NCI-H226 (cell line): ENCODE data around the gene KCNAB1.

Experiments
- DNase-seq: peaks from one replicate; pipeline ENCODE4 v3.0.0-alpha.2; 2015

The KCNAB1 gene

GRCh38 chr3:156378871-156379270 lies 258.5 kb downstream of the KCNAB1 start:
- DNase-seq: no peak

- no peak for DNase-seq
Measured at GRCh38 chr3:156379327-156379726, 258.9 kb downstream of the KCNAB1 start.

GRCh38 chr3:156381253-156381652 lies 260.9 kb downstream of the KCNAB1 start:
- no peak for DNase-seq

- DNase-seq: no peak
Measured at GRCh38 chr3:156382458-156383346, 262.3 kb downstream of the KCNAB1 start.

- no peak for DNase-seq
Measured at GRCh38 chr3:156383441-156384025, 263.2 kb downstream of the KCNAB1 start.

GRCh38 chr3:156388497-156389448 lies 268.4 kb downstream of the KCNAB1 start:
- DNase-seq: no peak

- no peak for DNase-seq
Measured at GRCh38 chr3:156389449-156389950, 269.1 kb downstream of the KCNAB1 start.

- DNase-seq: no peak
Measured at GRCh38 chr3:156390846-156391245, 270.5 kb downstream of the KCNAB1 start.

- no peak for DNase-seq
Measured at GRCh38 chr3:156395961-156396710, 275.8 kb downstream of the KCNAB1 start.

GRCh38 chr3:156396851-156397250 lies 276.5 kb downstream of the KCNAB1 start:
- no peak for DNase-seq

- DNase-seq: no peak
Measured at GRCh38 chr3:156397534-156397933, 277.2 kb downstream of the KCNAB1 start.

GRCh38 chr3:156400062-156400461 lies 279.7 kb downstream of the KCNAB1 start:
- DNase-seq: no peak

GRCh38 chr3:156400735-156401134 lies 280.4 kb downstream of the KCNAB1 start:
- DNase-seq: no peak

GRCh38 chr3:156404217-156404616 lies 283.8 kb downstream of the KCNAB1 start:
- no peak for DNase-seq

GRCh38 chr3:156406393-156406792 lies 286.0 kb downstream of the KCNAB1 start:
- no peak for DNase-seq

GRCh38 chr3:156407617-156408225 lies 287.3 kb downstream of the KCNAB1 start:
- DNase-seq: no peak

GRCh38 chr3:156409694-156410093 lies 289.3 kb downstream of the KCNAB1 start:
- DNase-seq: no peak

- DNase-seq: no peak
Measured at GRCh38 chr3:156412600-156412999, 292.2 kb downstream of the KCNAB1 start.

GRCh38 chr3:156413293-156413892 lies 293.0 kb downstream of the KCNAB1 start:
- no peak for DNase-seq

- no peak for DNase-seq
Measured at GRCh38 chr3:156416846-156417558, 296.6 kb downstream of the KCNAB1 start.
